Measurements from ENCODE around the gene PAPPA.

Gene PAPPA

GRCh38 chr9:116349684-116350083 is 196.1 kb downstream of the PAPPA start:
- DNase-seq (ENCODE audit: low read depth in 2 of 2): no peak

- no peak for DNase-seq (ENCODE audit: low read depth in 2 of 2)
These were observed 196.6 kb downstream of the PAPPA start for GRCh38 chr9:116350213-116350612.

GRCh38 chr9:116352958-116353357 is 199.4 kb downstream of the PAPPA start:
- DNase-seq (ENCODE audit: low read depth in 2 of 2): no peak

GRCh38 chr9:116355153-116355921 is 201.7 kb downstream of the PAPPA start:
- DNase-seq (ENCODE audit: low read depth in 2 of 2): no peak

- DNase-seq (ENCODE audit: low read depth in 2 of 2): no peak
These were observed 204.7 kb downstream of the PAPPA start for GRCh38 chr9:116358251-116358650.

GRCh38 chr9:116360016-116360415 is 206.4 kb downstream of the PAPPA start:
- no peak for DNase-seq (ENCODE audit: low read depth in 2 of 2)

- DNase-seq (ENCODE audit: low read depth in 2 of 2): no peak
These were observed 207.4 kb downstream of the PAPPA start for GRCh38 chr9:116360989-116361388.

- no peak for DNase-seq (ENCODE audit: low read depth in 2 of 2)
These were observed 208.0 kb downstream of the PAPPA start for GRCh38 chr9:116361547-116361946.

- no peak for DNase-seq (ENCODE audit: low read depth in 2 of 2)
These were observed 208.9 kb downstream of the PAPPA start for GRCh38 chr9:116362493-116362892.

GRCh38 chr9:116365056-116365471 is 211.5 kb downstream of the PAPPA start:
- no peak for DNase-seq (ENCODE audit: low read depth in 2 of 2)

GRCh38 chr9:116366241-116366640 is 212.7 kb downstream of the PAPPA start:
- no peak for DNase-seq (ENCODE audit: low read depth in 2 of 2)

GRCh38 chr9:116368680-116369079 is 215.1 kb downstream of the PAPPA start:
- DNase-seq (ENCODE audit: low read depth in 2 of 2): no peak

GRCh38 chr9:116369706-116370105 is 216.1 kb downstream of the PAPPA start:
- DNase-seq (ENCODE audit: low read depth in 2 of 2): no peak

- no peak for DNase-seq (ENCODE audit: low read depth in 2 of 2)
These were observed 217.0 kb downstream of the PAPPA start for GRCh38 chr9:116370556-116370955.

- no peak for DNase-seq (ENCODE audit: low read depth in 2 of 2)
These were observed 218.6 kb downstream of the PAPPA start for GRCh38 chr9:116372081-116372673.

- DNase-seq (ENCODE audit: low read depth in 2 of 2): no peak
These were observed 219.2 kb downstream of the PAPPA start for GRCh38 chr9:116372786-116373185.

- no peak for DNase-seq (ENCODE audit: low read depth in 2 of 2)
These were observed 223.7 kb downstream of the PAPPA start for GRCh38 chr9:116377179-116377798.

- DNase-seq (ENCODE audit: low read depth in 2 of 2): no peak
These were observed 225.3 kb downstream of the PAPPA start for GRCh38 chr9:116378873-116379272.

- no peak for DNase-seq (ENCODE audit: low read depth in 2 of 2)
These were observed 226.2 kb downstream of the PAPPA start for GRCh38 chr9:116379821-116380220.

GRCh38 chr9:116380496-116380995 is 227.0 kb downstream of the PAPPA start:
- DNase-seq (ENCODE audit: low read depth in 2 of 2): no peak

- DNase-seq (ENCODE audit: low read depth in 2 of 2): no peak
These were observed 227.8 kb downstream of the PAPPA start for GRCh38 chr9:116381350-116381749.

- DNase-seq (ENCODE audit: low read depth in 2 of 2): no peak
These were observed 228.5 kb downstream of the PAPPA start for GRCh38 chr9:116382053-116382452.

GRCh38 chr9:116383133-116383532 is 229.5 kb downstream of the PAPPA start:
- DNase-seq (ENCODE audit: low read depth in 2 of 2): no peak
